Mesendoderm (in vitro differentiated cells): ENCODE measurements around the gene LMTK2.

Source experiments
- DNase-seq: peaks from one replicate; pipeline ENCODE4 v3.0.0; 2013
- H2AK5ac ChIP-seq: 2 replicates; pipeline ENCODE4 v1.6.1; 2013; ENCODE audit warnings: low read length, inconsistent platforms
- H2BK120ac ChIP-seq: 2 replicates; pipeline ENCODE4 v1.6.1; 2013; ENCODE audit warnings: low read depth, mild to moderate bottlenecking, low read length, moderate library complexity, mixed read lengths
- H2BK15ac ChIP-seq: replicated peaks from 2 replicates; pipeline ENCODE4 v1.6.1; 2013; ENCODE audit warnings: low read depth, mild to moderate bottlenecking, moderate library complexity
- H2BK5ac ChIP-seq: 2 replicates; pipeline ENCODE4 v1.6.1; 2013; ENCODE audit warnings: low read length, inconsistent platforms
- H3K18ac ChIP-seq: 2 replicates; pipeline ENCODE4 v1.6.1; 2013; ENCODE audit warnings: mild to moderate bottlenecking, low read length, mixed read lengths
- H3K23ac ChIP-seq: one replicate; pipeline ENCODE4 v1.6.1; 2013; ENCODE audit warnings: low read length
- H3K27ac ChIP-seq: 2 replicates; pipeline ENCODE4 v1.5.1; 2013; ENCODE audit warnings: low read depth, mild to moderate bottlenecking, inconsistent platforms, low read length, moderate library complexity
- H3K27me3 ChIP-seq: 2 replicates; pipeline ENCODE4 v1.6.1; 2013; ENCODE audit warnings: low read length, control low read depth, mild to moderate bottlenecking, inconsistent platforms; ENCODE audit not compliant: insufficient read depth, poor library complexity
- H3K36me3 ChIP-seq: 2 replicates; pipeline ENCODE4 v1.6.1; 2013; ENCODE audit warnings: low read length, inconsistent platforms; ENCODE audit not compliant: control insufficient read depth, insufficient read depth
- H3K4ac ChIP-seq: one replicate; pipeline ENCODE4 v1.6.1; 2013; ENCODE audit warnings: low read depth, mild to moderate bottlenecking, low read length, moderate library complexity
- H3K4me1 ChIP-seq: 2 replicates; pipeline ENCODE4 v1.6.1; 2013; ENCODE audit warnings: low read depth, low read length, inconsistent platforms; ENCODE audit not compliant: control insufficient read depth
- H3K4me2 ChIP-seq: 2 replicates; pipeline ENCODE4 v1.6.1; 2013; ENCODE audit warnings: low read length
- H3K4me3 ChIP-seq: 2 replicates; pipeline ENCODE4 v1.5.1; 2013; ENCODE audit warnings: mild to moderate bottlenecking, low read length
- H3K56ac ChIP-seq: one replicate; pipeline ENCODE4 v1.6.1; 2013; ENCODE audit warnings: low read length
- H3K79me1 ChIP-seq: 2 replicates; pipeline ENCODE4 v1.6.1; 2013; ENCODE audit warnings: low read length, inconsistent platforms
- H3K79me2 ChIP-seq: 2 replicates; pipeline ENCODE4 v1.6.1; 2013; ENCODE audit warnings: mild to moderate bottlenecking, low read length; ENCODE audit not compliant: control insufficient read depth, insufficient read depth
- H3K9ac ChIP-seq: 2 replicates; pipeline ENCODE4 v1.6.1; 2013; ENCODE audit warnings: low read length, inconsistent platforms
- H4K5ac ChIP-seq: one replicate; pipeline ENCODE4 v1.6.1; 2013; ENCODE audit warnings: low read length
- H4K8ac ChIP-seq: one replicate; pipeline ENCODE4 v1.6.1; 2013; ENCODE audit warnings: low read depth, mild to moderate bottlenecking, control low read depth, low read length, moderate library complexity
- WGBS: extraction: QIAGEN DNeasy Blood & Tissue Kit; methylation state at CpG from one replicate; pipeline ENCODE4 v1.1.7; 2013; ENCODE audit warnings: low lambda C conversion rate, missing lambda C conversion rate; ENCODE audit not compliant: insufficient coverage; ENCODE audit errors: extremely low coverage; 5-methylcytosine and 5-hydroxymethylcytosine counted together

LMTK2 gene

DNA sequence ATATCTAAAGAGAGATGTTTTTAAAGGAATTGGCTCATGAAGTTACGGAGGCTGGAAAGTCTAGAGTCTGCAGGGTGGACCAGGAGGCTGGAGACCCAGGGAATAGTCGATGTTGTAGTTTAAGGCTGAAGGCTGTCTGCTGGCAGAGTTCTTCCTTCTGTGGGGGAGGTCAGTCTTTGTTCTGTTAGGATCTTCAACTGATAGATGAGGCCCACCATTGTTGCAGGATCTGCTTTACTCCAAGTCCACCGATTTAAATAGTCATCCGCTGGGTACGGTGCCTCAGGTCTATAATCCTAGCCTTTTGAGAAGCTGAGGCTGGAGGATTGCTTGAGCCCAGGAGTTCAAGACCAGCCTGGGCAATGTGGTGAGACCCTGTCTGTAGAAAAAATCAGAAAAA, 50.0 kb downstream of the LMTK2 start:
- Histone ChIP-seq H3K36me3 (no peaks in the 10 kb centered on the region), H2BK5ac (no peak overlapping the region), H3K79me1 (peaks cover 7% of the 10 kb centered on the region)

GRCh38 chr7:98157761-98158160, 51.1 kb downstream of the LMTK2 start:
- H2AK5ac ChIP-seq = no peak overlapping the region
- no CpG with 5 or more reads among the region's 4 CpGs for WGBS
- no peak overlapping the region for H2BK15ac ChIP-seq
- no peaks in the 10 kb centered on the region for H3K4me1 ChIP-seq
- H4K5ac ChIP-seq = no peak overlapping the region
- H3K18ac ChIP-seq = no peak overlapping the region
- H2BK120ac ChIP-seq = no peak overlapping the region
- no peaks in the 10 kb centered on the region for H3K36me3 ChIP-seq
- H3K79me1 ChIP-seq = peaks cover under 1% of the 10 kb centered on the region
- no peak overlapping the region for H3K27ac ChIP-seq
- H3K4me3 ChIP-seq = no peak overlapping the region
- no peak overlapping the region for H3K4ac ChIP-seq
- H3K56ac ChIP-seq = no peak overlapping the region
- H2BK5ac ChIP-seq = no peak overlapping the region
- no peaks in the 10 kb centered on the region for H3K79me2 ChIP-seq
- no peak for DNase-seq
- H3K27me3 ChIP-seq = no peaks in the 10 kb centered on the region
- H3K4me2 ChIP-seq = no peak overlapping the region
- H4K8ac ChIP-seq = no peak overlapping the region
- no peak overlapping the region for H3K23ac ChIP-seq
- no peak overlapping the region for H3K9ac ChIP-seq

More for the DNA sequence above, 50.0 kb downstream of the LMTK2 start:
- H4K5ac ChIP-seq = no peak overlapping the region
- no peak overlapping the region for H4K8ac ChIP-seq
- no peak overlapping the region for H2BK120ac ChIP-seq
- H3K27me3 ChIP-seq = no peaks in the 10 kb centered on the region
- no peak overlapping the region for H3K4me3 ChIP-seq
- no peak overlapping the region for H3K9ac ChIP-seq
- H3K4me2 ChIP-seq = no peak overlapping the region
- H3K27ac ChIP-seq = no peak overlapping the region
- H3K4me1 ChIP-seq = no peaks in the 10 kb centered on the region
- no peak overlapping the region for H3K18ac ChIP-seq
- H3K79me2 ChIP-seq = no peaks in the 10 kb centered on the region
- DNase-seq = no peak
- no CpG with 5 or more reads among the region's 5 CpGs for WGBS
- H3K4ac ChIP-seq = no peak overlapping the region
- H2AK5ac ChIP-seq = no peak overlapping the region
- no peak overlapping the region for H2BK15ac ChIP-seq
- H3K56ac ChIP-seq = no peak overlapping the region
- no peak overlapping the region for H3K23ac ChIP-seq

DNA sequence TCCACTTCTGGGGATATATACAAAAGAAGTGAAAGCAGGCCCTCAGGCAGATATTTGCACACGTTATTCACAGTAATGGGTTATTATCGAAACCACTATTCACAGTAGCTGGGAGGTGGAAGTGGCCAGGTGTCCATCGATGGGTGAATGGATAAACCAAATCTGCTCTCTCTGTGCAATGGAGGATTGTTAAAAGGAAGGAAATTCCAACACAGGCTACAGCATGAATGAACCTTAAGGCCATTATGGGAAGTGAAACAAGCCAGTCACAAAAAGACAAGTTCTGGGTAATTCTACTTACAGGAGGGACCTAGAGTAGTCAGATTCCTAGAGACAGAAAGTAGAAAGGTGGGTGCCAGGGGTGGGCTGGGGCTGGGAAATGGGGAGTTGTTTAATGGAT, 56.1 kb downstream of the LMTK2 start:
- H3K4me1 ChIP-seq = no peaks in the 10 kb centered on the region
- H2BK15ac ChIP-seq = no peak overlapping the region
- H3K27ac ChIP-seq = no peak overlapping the region
- no peaks in the 10 kb centered on the region for H3K79me2 ChIP-seq
- H4K5ac ChIP-seq = no peak overlapping the region
- no peak for DNase-seq
- no peak overlapping the region for H3K23ac ChIP-seq
- H2AK5ac ChIP-seq = no peak overlapping the region
- H3K4me3 ChIP-seq = no peak overlapping the region
- no peak overlapping the region for H2BK120ac ChIP-seq
- no peak overlapping the region for H3K56ac ChIP-seq
- H3K9ac ChIP-seq = no peak overlapping the region
- H3K27me3 ChIP-seq = no peaks in the 10 kb centered on the region
- H3K36me3 ChIP-seq = no peaks in the 10 kb centered on the region
- H2BK5ac ChIP-seq = no peak overlapping the region
- WGBS = no CpG with 5 or more reads among the region's 3 CpGs
- H3K18ac ChIP-seq = no peak overlapping the region
- H3K4me2 ChIP-seq = no peak overlapping the region
- H3K79me1 ChIP-seq = peaks cover 3% of the 10 kb centered on the region
- H4K8ac ChIP-seq = no peak overlapping the region
- H3K4ac ChIP-seq = no peak overlapping the region

DNA sequence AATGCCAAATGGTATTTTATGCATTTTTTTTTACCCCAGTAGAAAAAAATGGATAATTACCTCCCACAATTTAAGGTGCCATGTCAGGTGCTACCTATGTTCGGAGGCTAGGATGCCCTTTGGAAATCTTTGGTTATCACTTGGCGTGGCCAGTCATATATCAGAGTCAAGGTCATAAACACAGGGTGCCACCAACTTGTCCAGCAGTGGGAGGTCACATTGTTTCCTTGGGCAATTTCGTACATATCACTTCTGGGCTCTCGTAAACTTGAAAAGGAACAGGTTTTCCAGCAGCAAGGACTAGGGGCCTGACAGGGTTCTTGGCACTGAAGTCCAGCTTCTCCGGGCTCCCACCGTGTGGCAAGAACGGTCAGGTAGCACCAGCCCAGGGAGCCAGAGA, 56.6 kb downstream of the LMTK2 start:
- H3K9ac ChIP-seq = no peak overlapping the region
- no peak overlapping the region for H3K27ac ChIP-seq
- H3K36me3 ChIP-seq = no peaks in the 10 kb centered on the region
- H3K4me1 ChIP-seq = no peaks in the 10 kb centered on the region
- H2BK120ac ChIP-seq = no peak overlapping the region
- no peak overlapping the region for H4K8ac ChIP-seq
- H2AK5ac ChIP-seq = no peak overlapping the region
- no peak overlapping the region for H3K56ac ChIP-seq
- no peak overlapping the region for H3K4me3 ChIP-seq
- H3K4ac ChIP-seq = no peak overlapping the region
- H4K5ac ChIP-seq = no peak overlapping the region
- H2BK5ac ChIP-seq = no peak overlapping the region
- H3K27me3 ChIP-seq = no peaks in the 10 kb centered on the region
- peaks cover 3% of the 10 kb centered on the region for H3K79me1 ChIP-seq
- no peak overlapping the region for H3K18ac ChIP-seq
- H3K79me2 ChIP-seq = no peaks in the 10 kb centered on the region
- no peak for DNase-seq
- H3K4me2 ChIP-seq = no peak overlapping the region
- no CpG with 5 or more reads among the region's 7 CpGs for WGBS
- H3K23ac ChIP-seq = no peak overlapping the region
- no peak overlapping the region for H2BK15ac ChIP-seq

DNA sequence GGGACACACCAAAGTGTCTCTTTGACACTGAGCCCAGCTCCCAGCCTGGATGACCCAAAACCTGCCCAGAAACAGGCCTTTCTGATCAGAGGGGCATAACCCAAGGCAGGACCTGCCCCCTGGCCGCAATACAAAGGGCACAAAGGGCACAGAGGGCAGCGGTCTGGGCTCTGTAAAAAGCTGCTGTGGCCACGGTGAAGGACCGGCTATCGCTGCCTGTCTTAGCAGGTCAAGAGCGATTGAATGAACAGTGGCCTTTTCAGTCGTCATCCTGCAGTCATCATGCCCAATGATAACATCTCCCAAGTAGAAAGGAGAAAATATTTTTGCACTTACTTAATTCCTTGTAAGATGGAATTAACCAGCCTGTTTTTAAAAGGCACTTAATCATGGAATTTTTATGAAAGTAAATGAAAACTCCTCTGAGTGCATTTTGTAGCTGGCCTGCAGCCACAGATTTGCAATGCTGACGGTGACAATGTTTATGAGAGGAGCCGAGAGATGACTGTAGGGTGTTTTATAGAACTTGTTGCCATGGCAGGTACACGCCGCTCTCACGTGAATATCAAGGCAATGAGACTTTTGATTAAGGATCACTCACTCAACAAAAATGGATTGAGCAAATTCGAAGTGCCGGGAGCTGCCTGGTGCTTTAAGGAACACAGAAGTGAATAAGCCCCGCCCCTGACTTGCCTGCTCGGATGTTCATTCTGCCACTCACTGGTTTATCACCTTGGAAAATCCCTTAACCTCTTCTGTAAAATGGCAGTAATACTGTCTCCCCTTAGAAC, 57.2 kb downstream of the LMTK2 start:
- no peak overlapping the region for H2BK5ac ChIP-seq
- H2AK5ac ChIP-seq = no peak overlapping the region
- H3K4me3 ChIP-seq = no peak overlapping the region
- no peak overlapping the region for H4K5ac ChIP-seq
- DNase-seq = no peak
- H3K79me2 ChIP-seq = no peaks in the 10 kb centered on the region
- no peak overlapping the region for H2BK120ac ChIP-seq
- H3K79me1 ChIP-seq = peaks cover 3% of the 10 kb centered on the region
- WGBS = no CpG with 5 or more reads among the region's 16 CpGs
- H3K27me3 ChIP-seq = no peaks in the 10 kb centered on the region
- no peak overlapping the region for H3K56ac ChIP-seq
- H3K4me1 ChIP-seq = no peaks in the 10 kb centered on the region
- no peak overlapping the region for H2BK15ac ChIP-seq
- H3K18ac ChIP-seq = no peak overlapping the region
- H3K23ac ChIP-seq = no peak overlapping the region
- H3K27ac ChIP-seq = no peak overlapping the region
- H3K9ac ChIP-seq = no peak overlapping the region
- H4K8ac ChIP-seq = no peak overlapping the region
- H3K36me3 ChIP-seq = no peaks in the 10 kb centered on the region
- H3K4me2 ChIP-seq = no peak overlapping the region
- H3K4ac ChIP-seq = no peak overlapping the region
